CD4-positive, alpha-beta T cell (primary cell): ENCODE measurements around the gene SLC5A1. TPM values are rescaled to one million over a fixed set of nuclear protein-coding genes. Genes with fewer than 3 reads are reported as not detected.

Experiments
- ATAC-seq: fragments of 200-7000 bp; cut with Tn5 transposase; one replicate; pipeline ENCODE4 v1.10.0; 2022; ENCODE audit warnings: mild to moderate bottlenecking; ENCODE audit not compliant: poor library complexity
- CTCF ChIA-PET: fragments of 350-600 bp; sonication (Branson Sonifier 250); formaldehyde crosslinking; loops from one replicate; lab custom pipeline; 2021; ENCODE audit warnings: antibody characterized with exemption, inconsistent platforms; lab: Charles Lee
- POLR2A ChIA-PET: fragments of 350-600 bp; sonication (Branson Sonifier 250); formaldehyde crosslinking; loops from one replicate; lab custom pipeline; 2021; ENCODE audit warnings: antibody characterized with exemption, inconsistent platforms; lab: Charles Lee
- DNase-seq, 14 experiments: peaks; one replicate each; pipeline ENCODE4 v3.0.0-alpha.2; 2013 to 2020; ENCODE audit warnings: mixed read lengths in 2 of 14
- H3K27ac ChIP-seq, 2 donors: one replicate each; pipeline versions ENCODE4 v1.5.1 to v1.7.0; 2013; ENCODE audit warnings: low read length in 2 of 2, low read depth in 1 of 2, mild to moderate bottlenecking in 1 of 2
- H3K27me3 ChIP-seq, 2 experiments: 1 replicate in 1 of 2; 2 replicates in 1 of 2; pipeline versions ENCODE4 v1.6.1 to v1.7.0; 2013; ENCODE audit warnings: low read length in 2 of 2, control low read depth in 1 of 2, mild to moderate bottlenecking in 1 of 2, moderate library complexity in 1 of 2; ENCODE audit not compliant: insufficient read depth in 2 of 2, control insufficient read depth in 1 of 2
- H3K36me3 ChIP-seq: one replicate; pipeline ENCODE4 v1.6.1; 2013; ENCODE audit warnings: low read length, control low read depth; ENCODE audit not compliant: insufficient read depth
- H3K4me1 ChIP-seq: one replicate; pipeline ENCODE4 v1.6.1; 2013; ENCODE audit warnings: low read length, control low read depth; ENCODE audit not compliant: insufficient read depth
- H3K4me3 ChIP-seq: one replicate; pipeline ENCODE4 v1.5.1; 2013; ENCODE audit warnings: mild to moderate bottlenecking, low read length, moderate library complexity
- H3K9me3 ChIP-seq, 2 experiments: 1 replicate in 1 of 2; 2 replicates in 1 of 2; pipeline versions ENCODE4 v1.6.1 to v1.7.0; 2013; ENCODE audit warnings: low read length in 2 of 2, mild to moderate bottlenecking in 2 of 2, control low read depth in 1 of 2, moderate library complexity in 1 of 2; ENCODE audit not compliant: control insufficient read depth in 1 of 2, insufficient read depth in 1 of 2
- H3K27ac Mint-ChIP-seq: one replicate; pipeline ENCODE4 v1.8.0; 2020; ENCODE audit warnings: mixed read lengths
- H3K27me3 Mint-ChIP-seq: one replicate; pipeline ENCODE4 v1.8.0; 2021; ENCODE audit warnings: mixed read lengths
- H3K36me3 Mint-ChIP-seq: one replicate; pipeline ENCODE4 v1.8.0; 2021; ENCODE audit warnings: low read depth, mixed read lengths
- H3K4me1 Mint-ChIP-seq: one replicate; pipeline ENCODE4 v1.8.0; 2021; ENCODE audit warnings: low read depth, mixed read lengths
- H3K4me3 Mint-ChIP-seq: one replicate; pipeline ENCODE4 v1.8.0; 2020; ENCODE audit warnings: mild to moderate bottlenecking, mixed read lengths
- H3K9me3 Mint-ChIP-seq: one replicate; pipeline ENCODE4 v1.8.0; 2020; ENCODE audit warnings: mixed read lengths
- CTCF ChIP-seq: fragments of 200-600 bp; IDR thresholded peaks from one replicate; pipeline ENCODE4 v1.8.0; 2022; ENCODE audit warnings: antibody characterized with exemption, mild to moderate bottlenecking
- intact Hi-C, 2 experiments: fragments of 100-400 bp; cut with DNase I in 1 of 2; cut with micrococcal nuclease in 1 of 2; formaldehyde crosslinking; loops; one replicate each; pipeline versions ENCODE4 v1.15.1 to v1.9.0; 2023 to 2025; cut with DNase I, micrococcal nuclease
- total RNA-seq, 174 experiments: library from RNA in 2 of 174; stranded (reverse) in 2 of 174; gene quantifications; one replicate each; pipeline ENCODE4 v1.2.3 and lab custom pipeline; 2021 to 2026

SLC5A1 gene
- total RNA-seq, 2 experiments from 2014 or later: not detected

GRCh38 chr22:32077151-32077550 lies 34.1 kb downstream of the SLC5A1 start:
- no peak for ATAC-seq
- H3K36me3 Mint-ChIP-seq: no peaks in the 10 kb centered on the region

GRCh38 chr22:32079130-32080089 lies 36.3 kb downstream of the SLC5A1 start:
- CTCF ChIA-PET: interaction anchor here (1.0 kb wide), 1 partner anchor 109 kb away, joined by 3 read pairs; no protein-coding TSS in a partner anchor
- Histone ChIP-seq H3K27me3 (peaks cover 4 to 13% of the 10 kb centered on the region in 2 experiments), H3K36me3 (no peaks in the 10 kb centered on the region), H3K4me1 (no peaks in the 10 kb centered on the region), H3K4me3 (no peak overlapping the region), H3K9me3 (no peaks in the 10 kb centered on the region), H3K27ac (no peak overlapping the region)
- Mint-ChIP-seq H3K4me3 (no peak overlapping the region), H3K27ac (no peak overlapping the region), H3K36me3 (no peaks in the 10 kb centered on the region), H3K4me1 (no peaks in the 10 kb centered on the region), H3K9me3 (no peaks in the 10 kb centered on the region), H3K27me3 (peaks cover 12% of the 10 kb centered on the region)
- intact Hi-C loops: loop anchor here (5.0 kb wide), 1 partner anchor 412 kb away; no protein-coding TSS in a partner anchor
- POLR2A ChIA-PET: no interaction called here
- TF ChIP-seq CTCF: no peak
- DNase-seq (no peak), ATAC-seq (no peak)

More at GRCh38 chr22:32077151-32077550, 34.1 kb downstream of the SLC5A1 start:
- ChIA-PET CTCF (interaction anchor here (0.7 kb wide), 1 partner anchor 9 kb away, joined by 4 read pairs; no protein-coding TSS in a partner anchor), POLR2A (no interaction called here)
- Mint-ChIP-seq H3K4me1 (no peaks in the 10 kb centered on the region), H3K4me3 (no peak overlapping the region), H3K27me3 (peaks cover 21% of the 10 kb centered on the region), H3K9me3 (no peaks in the 10 kb centered on the region), H3K27ac (no peak overlapping the region)
- TF ChIP-seq CTCF: no peak
- DNase-seq: no peak
- Histone ChIP-seq H3K27me3 (peaks cover 4 to 16% of the 10 kb centered on the region in 2 experiments), H3K4me3 (no peak overlapping the region), H3K36me3 (no peaks in the 10 kb centered on the region), H3K9me3 (no peaks in the 10 kb centered on the region), H3K27ac (no peak overlapping the region), H3K4me1 (no peaks in the 10 kb centered on the region)
- intact Hi-C loops: no loop called here

- Mint-ChIP-seq H3K36me3 (no peaks in the 10 kb centered on the region), H3K9me3 (no peaks in the 10 kb centered on the region), H3K27me3 (peaks cover 3% of the 10 kb centered on the region), H3K4me1 (no peaks in the 10 kb centered on the region), H3K4me3 (no peak overlapping the region), H3K27ac (no peak overlapping the region)
- Histone ChIP-seq H3K27me3 (peaks cover 0 to 7% of the 10 kb centered on the region in 2 experiments), H3K27ac (no peak overlapping the region), H3K4me1 (no peaks in the 10 kb centered on the region), H3K4me3 (no peak overlapping the region), H3K9me3 (no peaks in the 10 kb centered on the region), H3K36me3 (no peaks in the 10 kb centered on the region)
- intact Hi-C loops: loop anchor here (1.0 to 5.0 kb wide), 2 partner anchors 104 to 414 kb away; no protein-coding TSS in a partner anchor
- peak; percentile 56 for TF ChIP-seq CTCF
- DNase-seq (peak in 6 of 14 experiments; percentile 2 to 64 (median 39)), ATAC-seq (peak; percentile 67)
- POLR2A ChIA-PET: no interaction called here
- CTCF ChIA-PET: no interaction called here
Observed at GRCh38 chr22:32080904-32081303, 37.8 kb downstream of the SLC5A1 start.
